ENCODE results near the gene RFX2. TPM values are rescaled to one million over a fixed set of nuclear protein-coding genes. Genes with fewer than 3 reads are reported as not detected.

RFX2 gene
- total RNA-seq, 1 experiment from 2014 or later: 10.5 TPM

GRCh38 chr19:6068711-6069110 lies 41.6 kb downstream of the RFX2 start:
- CTCF ChIA-PET: no interaction called here
- intact Hi-C loops (cut with micrococcal nuclease): no loop called here
- H3K9ac ChIP-seq (ENCODE audit: low read length): no peak overlapping the region

DNA sequence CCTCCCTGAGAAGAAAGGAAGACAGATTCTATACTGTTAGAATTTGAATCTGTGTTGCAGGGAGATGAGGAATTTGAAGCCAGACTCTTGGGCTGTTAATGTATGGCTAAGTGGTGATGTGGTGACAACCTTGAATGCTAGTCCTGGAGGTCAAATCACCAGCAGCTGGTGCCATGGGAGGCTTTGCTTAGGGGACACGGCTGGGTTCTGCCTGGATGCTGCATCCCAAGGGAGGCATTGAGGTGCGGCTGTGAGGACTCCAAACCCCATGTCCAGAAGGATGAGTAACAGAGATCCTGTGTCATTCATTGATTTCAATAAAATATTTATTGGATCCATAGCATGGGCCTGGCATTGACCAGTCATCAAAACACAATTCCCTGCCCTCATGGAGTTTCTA lies 42.3 kb downstream of the RFX2 start:
- BruUV-seq (replicated peaks): no TSS peak
- POLR2A ChIA-PET (ENCODE audit: unreplicated experiment): no interaction called here
- Histone ChIP-seq H3K36me3 (ENCODE audit: low read depth, low read length) (no peaks in the 10 kb centered on the region), H3K79me2 (ENCODE audit: low read length) (no peaks in the 10 kb centered on the region), H3K27me3 (ENCODE audit: low read length) (no peaks in the 10 kb centered on the region), H3K9me3 (ENCODE audit: low read length) (no peaks in the 10 kb centered on the region), H3K9me2 (replicated peaks; ENCODE audit: low read length) (no peaks in the 10 kb centered on the region), H3K27ac (ENCODE audit: low read length) (no peak overlapping the region), H3K4me2 (ENCODE audit: low read length) (no peak overlapping the region), H4K20me1 (ENCODE audit: low read length) (no peaks in the 10 kb centered on the region), H3F3A (ENCODE audit: low read length, unreplicated experiment) (peaks cover 4% of the 10 kb centered on the region), H3K4me3 (ENCODE audit: low read length) (no peak overlapping the region), H3K9ac (ENCODE audit: low read length) (no peak overlapping the region), H2AFZ (ENCODE audit: low read length) (no peak overlapping the region), H3K4me1 (ENCODE audit: insufficient read depth, low read length) (peaks cover 42% of the 10 kb centered on the region)
- ATAC-seq (no peak), DNase-seq (no peak)
- CTCF ChIA-PET: interaction anchor here (1.0 kb wide), 1 partner anchor 9 kb away, joined by 5 read pairs; no protein-coding TSS in a partner anchor
- TF ChIP-seq CTCF (conservative IDR thresholded peaks at IDR 0.05; ENCODE audit: low read depth, low read length) (no peak), EZH2 (IDR thresholded peaks at IDR 0.05; ENCODE audit: low read length, unreplicated experiment) (no peak), EZH2phosphoT487 (IDR thresholded peaks at IDR 0.05; ENCODE audit: borderline replicate concordance, low read length) (no peak)
- intact Hi-C loops (cut with micrococcal nuclease): no loop called here

More at GRCh38 chr19:6068711-6069110, 41.6 kb downstream of the RFX2 start:
- Histone ChIP-seq H3K9me3 (ENCODE audit: low read length) (no peaks in the 10 kb centered on the region), H3K4me1 (ENCODE audit: insufficient read depth, low read length) (peaks cover 39% of the 10 kb centered on the region), H4K20me1 (ENCODE audit: low read length) (no peaks in the 10 kb centered on the region), H3K27ac (ENCODE audit: low read length) (no peak overlapping the region), H3K36me3 (ENCODE audit: low read depth, low read length) (no peaks in the 10 kb centered on the region), H2AFZ (ENCODE audit: low read length) (no peak overlapping the region), H3K9me2 (replicated peaks; ENCODE audit: low read length) (no peaks in the 10 kb centered on the region), H3F3A (ENCODE audit: low read length, unreplicated experiment) (peaks cover 4% of the 10 kb centered on the region), H3K4me3 (ENCODE audit: low read length) (no peak overlapping the region), H3K27me3 (ENCODE audit: low read length) (no peaks in the 10 kb centered on the region), H3K79me2 (ENCODE audit: low read length) (no peaks in the 10 kb centered on the region), H3K4me2 (ENCODE audit: low read length) (no peak overlapping the region)
- ATAC-seq (no peak), DNase-seq (no peak)
- POLR2A ChIA-PET (ENCODE audit: unreplicated experiment): no interaction called here
- no TSS peak for BruUV-seq (replicated peaks)
- TF ChIP-seq CTCF (conservative IDR thresholded peaks at IDR 0.05; ENCODE audit: low read depth, low read length): no peak
- no peak for TF ChIP-seq EZH2 (IDR thresholded peaks at IDR 0.05; ENCODE audit: low read length, unreplicated experiment)
- no peak for TF ChIP-seq EZH2phosphoT487 (IDR thresholded peaks at IDR 0.05; ENCODE audit: borderline replicate concordance, low read length)

All from PC-3 (cell line).